ENCODE data around the gene ABCB1.

Gene ABCB1

DNA sequence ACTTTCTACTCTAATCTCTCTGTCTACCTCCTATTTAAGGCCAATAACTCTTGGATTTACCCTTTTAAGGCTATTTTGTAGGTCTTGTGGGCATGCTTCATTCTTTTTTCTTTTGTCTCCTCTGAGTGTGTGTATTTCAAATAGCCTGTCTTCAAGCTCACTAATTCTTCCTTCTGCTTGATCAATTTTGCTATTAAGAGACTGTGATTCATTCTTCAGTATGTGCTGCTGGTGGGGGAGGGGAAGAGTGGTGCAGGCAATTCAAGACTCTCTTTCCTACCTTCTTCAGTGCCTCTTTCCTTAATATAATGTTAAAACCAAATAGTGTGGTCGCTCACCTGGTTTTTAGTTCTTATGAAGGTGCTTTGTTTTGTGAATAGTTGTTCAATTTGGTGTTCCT is 20.0 kb downstream of the ABCB1 start:
- in situ Hi-C loops (cut with HindIII; ENCODE audit: low sequenced_read_pairs) = no loop called here

DNA sequence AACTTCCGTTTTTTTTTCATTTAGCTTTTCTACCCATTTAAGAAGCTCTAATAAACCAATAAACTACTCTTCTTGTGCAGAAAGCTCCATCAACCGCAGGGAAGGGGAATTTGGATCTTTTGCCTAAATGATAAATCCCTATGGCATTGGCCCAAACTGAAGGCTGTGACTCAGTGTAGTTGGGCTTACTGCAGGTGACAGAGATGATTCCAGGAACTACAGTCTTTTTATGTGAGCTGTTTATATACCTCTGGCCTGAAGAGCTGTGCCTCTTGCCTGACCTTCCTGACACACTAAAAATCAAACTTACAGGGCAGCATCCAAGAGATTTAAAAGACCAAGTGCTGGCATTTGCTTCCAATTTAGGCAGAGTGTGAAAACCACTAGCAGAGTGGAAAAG is 25.2 kb downstream of the ABCB1 start:
- in situ Hi-C loops (cut with HindIII; ENCODE audit: low sequenced_read_pairs) = no loop called here

DNA sequence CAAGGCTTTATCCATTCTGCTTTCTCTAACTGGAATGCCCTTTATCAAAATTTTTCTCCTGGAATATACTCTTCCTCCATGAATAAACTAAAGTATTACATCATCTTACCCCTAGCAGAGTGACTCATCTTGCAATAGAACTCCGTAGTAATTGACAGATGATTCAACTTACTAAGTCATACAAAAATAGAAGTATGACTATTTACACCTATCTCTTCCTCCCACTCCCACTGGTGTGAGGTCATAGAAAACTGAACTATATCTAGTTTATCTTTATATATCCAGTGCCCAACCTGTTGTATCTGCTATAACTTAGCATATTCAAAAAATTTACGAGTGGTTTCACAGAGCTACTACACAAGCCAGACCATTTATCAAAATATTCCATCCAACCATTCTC is 26.1 kb downstream of the ABCB1 start:
- in situ Hi-C loops (cut with HindIII; ENCODE audit: low sequenced_read_pairs) = loop anchor here (5.0 kb wide), 1 partner anchor 62 kb away; no protein-coding TSS in a partner anchor

DNA sequence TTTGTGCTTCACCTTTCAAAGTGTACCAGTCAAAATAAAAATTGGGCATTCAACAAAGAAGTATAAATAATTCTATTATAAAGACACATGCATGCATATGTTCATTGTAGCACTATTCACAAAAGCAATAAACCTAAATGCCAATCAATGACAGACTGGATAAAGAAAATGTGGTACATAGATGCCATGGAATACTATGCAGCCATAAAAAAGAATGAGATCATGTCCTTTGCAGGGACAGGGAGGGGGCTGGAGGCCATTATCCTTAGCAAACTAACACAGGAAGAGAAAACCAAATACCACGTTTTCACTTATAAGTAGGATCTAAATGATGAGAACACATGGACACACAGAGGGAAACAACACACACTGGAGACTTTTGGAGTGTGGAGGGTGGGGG is 28.2 kb downstream of the ABCB1 start:
- in situ Hi-C loops (cut with HindIII; ENCODE audit: low sequenced_read_pairs) = loop anchor here (5.0 kb wide), 1 partner anchor 60 kb away; no protein-coding TSS in a partner anchor

DNA sequence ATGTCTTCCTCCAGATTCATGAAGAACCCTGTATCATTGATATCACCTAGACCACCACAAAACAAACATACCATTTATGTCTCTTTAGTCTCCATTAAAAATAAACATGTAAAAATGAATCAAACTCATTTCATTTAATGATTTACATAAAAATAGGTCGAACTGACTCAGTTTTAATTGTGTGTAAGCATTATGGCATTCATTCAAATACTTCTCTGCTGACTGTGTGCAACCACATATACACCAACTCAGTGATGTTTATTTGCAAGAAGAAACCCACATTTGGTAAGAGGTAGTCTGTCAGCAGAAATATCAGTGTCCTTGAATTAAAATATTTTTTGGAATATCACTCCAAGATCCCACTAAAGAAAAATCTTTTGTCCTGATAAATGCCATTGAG is 30.5 kb downstream of the ABCB1 start:
- in situ Hi-C loops (cut with HindIII; ENCODE audit: low sequenced_read_pairs) = loop anchor here (5.0 kb wide), 1 partner anchor 58 kb away; no protein-coding TSS in a partner anchor

DNA sequence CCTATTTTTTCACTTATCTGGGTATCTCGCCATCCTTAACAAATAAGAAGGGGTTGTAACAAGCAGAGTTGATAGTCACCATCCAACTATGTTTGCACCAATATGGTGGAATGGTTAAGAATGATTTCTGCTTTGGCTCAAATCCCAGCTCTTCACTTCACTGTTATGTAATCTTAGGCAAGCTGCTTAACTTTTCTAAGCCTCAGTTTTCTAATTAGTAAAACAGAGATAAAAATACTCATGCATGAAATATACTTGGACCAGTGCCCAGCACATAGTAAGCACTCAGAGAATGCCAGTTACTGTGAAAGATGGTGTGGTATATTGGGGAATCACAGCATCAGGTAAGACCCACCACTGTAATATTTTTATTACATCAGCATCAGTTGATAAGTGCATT is 33.6 kb downstream of the ABCB1 start:
- in situ Hi-C loops (cut with HindIII; ENCODE audit: low sequenced_read_pairs) = no loop called here

DNA sequence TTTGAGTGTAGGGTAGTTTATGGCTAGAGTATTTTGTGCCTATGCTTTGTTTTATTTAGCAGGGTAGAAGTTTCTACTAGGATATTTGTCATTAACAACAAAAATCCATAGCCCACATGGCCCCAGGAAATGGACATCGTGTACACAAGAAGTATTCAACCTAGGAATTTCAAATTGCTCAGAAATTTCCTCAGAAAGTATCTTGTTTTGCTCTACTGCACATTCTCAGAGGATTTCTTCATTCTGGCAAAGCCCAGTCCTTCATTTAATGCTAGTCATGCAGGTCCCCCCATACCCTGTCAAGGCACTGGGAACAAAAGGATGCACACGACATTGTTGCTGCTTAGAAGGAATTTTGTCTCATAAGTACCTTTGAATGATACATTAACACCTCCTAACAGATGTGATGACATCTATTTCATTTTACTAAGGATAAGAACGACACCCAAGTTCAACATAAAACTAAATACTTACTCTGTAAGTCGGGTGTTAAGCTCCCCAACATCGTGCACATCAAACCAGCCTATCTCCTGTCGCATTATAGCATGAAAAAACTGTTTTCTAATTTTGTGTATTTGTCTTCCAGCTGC is 34.3 kb downstream of the ABCB1 start:
- in situ Hi-C loops (cut with HindIII; ENCODE audit: low sequenced_read_pairs) = no loop called here

DNA sequence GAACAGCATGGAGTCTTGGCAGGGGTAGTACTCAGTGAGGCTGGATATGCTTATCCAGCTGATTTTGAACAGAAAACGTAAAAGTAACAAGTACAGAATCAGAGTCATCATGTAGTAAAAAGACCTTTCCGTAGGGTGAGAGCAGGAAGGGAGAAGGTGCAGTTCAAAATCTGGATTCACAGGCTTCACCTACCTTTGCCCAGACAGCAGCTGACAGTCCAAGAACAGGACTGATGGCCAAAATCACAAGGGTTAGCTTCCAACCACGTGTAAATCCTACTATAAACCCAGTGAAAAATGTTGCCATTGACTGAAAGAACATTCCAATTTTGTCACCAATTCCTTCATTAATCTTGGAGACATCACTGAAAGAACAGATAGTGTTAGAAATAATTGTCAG is 34.8 kb downstream of the ABCB1 start:
- in situ Hi-C loops (cut with HindIII; ENCODE audit: low sequenced_read_pairs) = no loop called here

DNA sequence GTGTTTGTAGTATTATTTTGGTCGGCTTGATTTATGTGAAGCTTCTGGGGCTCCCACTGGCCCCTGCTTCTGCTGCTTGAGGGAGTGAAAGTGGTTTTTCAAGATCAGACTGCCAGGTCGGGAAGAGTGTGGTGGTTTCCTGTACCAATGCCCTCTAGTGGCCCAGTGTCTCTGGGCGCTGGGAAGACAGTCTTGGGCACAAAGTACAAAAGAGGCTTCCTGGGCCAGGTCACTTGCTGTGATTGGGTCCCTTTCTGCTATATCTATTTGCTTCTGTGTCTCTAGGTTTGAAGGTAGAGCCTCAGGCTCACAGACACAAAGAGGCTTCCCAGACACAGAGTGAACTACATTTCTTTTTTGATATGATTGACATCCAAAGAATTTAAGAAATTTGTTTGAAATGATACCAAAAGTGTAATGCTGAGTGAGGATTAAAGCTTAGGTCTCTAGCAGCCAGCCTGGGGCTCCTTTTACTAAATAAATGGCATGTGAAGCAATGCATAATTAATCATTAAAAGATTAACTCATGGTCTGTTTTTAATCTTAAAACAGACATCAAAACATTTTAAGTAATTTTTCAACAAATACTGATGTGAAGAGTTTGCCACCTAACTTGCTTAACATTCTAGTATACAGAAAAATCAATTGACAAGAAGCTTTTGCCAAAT is 36.3 kb downstream of the ABCB1 start:
- in situ Hi-C loops (cut with HindIII; ENCODE audit: low sequenced_read_pairs) = no loop called here

DNA sequence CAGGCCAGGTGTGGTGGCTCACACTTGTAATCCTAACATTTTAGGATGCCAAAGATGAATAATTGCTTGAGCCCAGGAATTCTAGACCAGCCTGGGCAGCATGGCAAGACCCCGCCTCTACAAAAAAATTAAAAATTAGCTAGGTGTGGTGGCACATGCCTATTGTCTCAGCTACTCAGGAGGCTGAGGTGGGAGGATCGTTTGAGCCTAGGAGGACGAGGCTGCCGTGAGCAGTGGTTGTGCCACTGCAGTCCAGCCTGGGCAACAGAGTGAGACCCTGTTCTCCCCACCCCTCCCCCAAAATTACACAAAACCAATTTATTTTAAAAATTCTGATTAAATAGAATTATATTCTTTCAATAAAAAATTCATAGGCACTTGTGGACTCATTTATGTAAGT is 39.0 kb downstream of the ABCB1 start:
- in situ Hi-C loops (cut with HindIII; ENCODE audit: low sequenced_read_pairs) = no loop called here

DNA sequence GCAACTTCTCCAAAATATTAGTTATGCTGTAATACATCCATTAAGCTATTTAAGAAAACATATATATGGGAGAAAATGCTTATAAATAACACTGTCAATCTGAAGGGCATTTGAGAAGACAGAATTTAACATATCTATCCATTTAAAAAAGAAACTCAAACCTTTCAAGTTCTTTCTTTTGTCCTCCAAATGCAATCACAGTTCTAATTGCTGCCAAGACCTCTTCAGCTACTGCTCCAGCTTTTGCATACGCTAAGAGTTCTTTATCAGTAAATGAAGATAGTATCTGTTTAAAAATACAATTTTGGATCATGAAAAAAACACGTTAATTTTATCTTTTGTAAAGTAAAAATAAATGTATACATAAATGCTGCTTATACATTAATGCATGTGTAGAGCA is 39.6 kb downstream of the ABCB1 start:
- in situ Hi-C loops (cut with HindIII; ENCODE audit: low sequenced_read_pairs) = no loop called here

DNA sequence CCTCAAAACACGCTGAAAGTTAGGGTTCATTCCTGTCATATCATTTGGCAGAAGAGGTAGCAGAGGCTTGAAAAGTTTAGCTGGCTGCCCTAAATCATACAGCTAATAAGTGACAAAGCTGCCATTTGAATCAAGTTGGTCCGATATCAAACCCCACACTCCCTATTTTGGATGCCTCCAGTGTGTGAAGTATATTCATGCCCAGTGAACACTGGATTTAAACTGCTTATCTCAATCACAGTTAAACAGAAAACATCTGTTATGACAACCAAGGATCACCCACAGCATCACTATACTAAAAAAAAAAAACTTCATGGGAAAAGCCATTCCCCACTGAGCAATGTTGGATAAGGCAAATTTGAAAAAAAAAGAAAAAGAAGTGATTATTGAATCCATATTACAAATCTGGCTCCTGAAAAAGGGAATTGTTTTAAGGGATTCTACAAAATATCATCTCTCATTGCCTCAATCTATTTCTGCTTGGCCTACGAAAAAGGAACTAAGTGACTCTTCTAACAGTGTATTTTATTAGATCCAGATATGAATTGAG is 48.3 kb downstream of the ABCB1 start:
- in situ Hi-C loops (cut with HindIII; ENCODE audit: low sequenced_read_pairs) = no loop called here

DNA sequence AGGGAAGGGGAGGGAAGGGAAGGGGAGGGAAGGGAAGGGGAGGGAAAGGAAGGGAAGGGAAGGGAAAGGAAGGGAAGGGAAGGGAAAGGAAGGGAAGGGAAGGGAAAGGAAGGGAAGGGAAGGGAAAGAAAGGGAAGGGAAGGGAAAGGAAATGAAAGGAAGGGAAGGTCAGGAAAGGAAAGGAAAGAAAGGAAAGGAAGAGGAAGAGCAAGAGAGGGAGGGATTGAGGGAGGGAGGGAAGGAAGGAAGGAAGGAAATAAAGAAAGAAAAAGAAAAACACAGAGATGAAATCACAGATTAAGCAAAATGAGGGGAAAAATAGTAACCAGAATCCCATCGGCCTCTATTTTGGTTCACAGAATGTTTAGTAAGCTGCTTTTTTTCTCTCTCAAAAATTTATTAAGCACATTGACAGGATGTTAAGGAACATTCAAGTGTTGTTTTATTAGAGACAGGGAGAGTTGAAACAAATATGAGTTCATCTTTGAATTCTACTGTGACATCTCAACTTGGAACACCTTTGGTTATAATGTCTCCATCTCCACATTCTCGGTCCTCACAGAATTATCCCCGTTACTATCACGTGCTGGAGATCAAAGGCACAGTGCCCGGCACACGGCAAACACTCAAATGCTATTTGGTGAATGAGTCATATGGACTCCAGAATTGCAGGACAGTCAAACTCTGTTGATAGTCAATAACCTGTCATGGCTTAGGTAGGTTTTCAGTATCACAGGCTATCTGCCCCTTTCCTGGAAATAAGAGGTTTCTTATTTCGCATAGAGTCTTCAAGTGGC is 52.4 kb downstream of the ABCB1 start:
- in situ Hi-C loops (cut with HindIII; ENCODE audit: low sequenced_read_pairs) = no loop called here

DNA sequence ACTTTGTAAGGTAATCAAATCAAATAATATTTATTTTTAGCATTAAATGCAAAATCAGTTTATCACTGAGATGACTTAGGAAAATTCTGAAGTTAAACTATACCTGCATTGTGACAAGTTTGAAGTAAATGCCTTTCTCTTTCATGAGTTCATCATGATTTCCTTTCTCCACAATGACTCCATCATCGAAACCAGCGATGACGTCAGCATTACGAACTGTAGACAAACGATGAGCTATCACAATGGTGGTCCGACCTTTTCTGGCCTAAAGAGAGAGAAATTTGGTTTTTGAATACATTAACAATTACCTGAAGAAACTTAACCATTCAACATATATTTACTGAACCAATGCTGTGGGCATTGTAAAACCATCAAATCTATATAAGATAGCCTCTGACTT is 54.9 kb downstream of the ABCB1 start:
- in situ Hi-C loops (cut with HindIII; ENCODE audit: low sequenced_read_pairs) = no loop called here

DNA sequence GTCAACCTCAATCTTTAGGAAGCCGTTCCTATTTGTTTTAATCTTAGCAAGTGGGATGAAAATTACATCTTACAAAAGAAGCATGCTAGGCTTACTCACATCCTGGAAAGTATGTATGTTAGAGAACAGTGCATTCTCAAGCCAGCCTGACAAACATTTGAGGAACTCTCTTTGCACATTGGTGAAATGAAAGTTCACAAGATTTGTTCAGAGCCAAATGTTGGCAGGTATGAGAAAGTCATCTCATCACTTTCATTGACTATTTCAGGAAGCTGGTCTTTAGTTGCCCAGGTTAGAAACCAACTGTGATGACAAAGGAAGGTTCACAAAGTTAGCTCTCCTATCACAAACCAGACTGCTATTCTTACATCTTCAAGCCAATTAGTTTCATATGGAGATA is 57.1 kb downstream of the ABCB1 start:
- in situ Hi-C loops (cut with HindIII; ENCODE audit: low sequenced_read_pairs) = no loop called here

DNA sequence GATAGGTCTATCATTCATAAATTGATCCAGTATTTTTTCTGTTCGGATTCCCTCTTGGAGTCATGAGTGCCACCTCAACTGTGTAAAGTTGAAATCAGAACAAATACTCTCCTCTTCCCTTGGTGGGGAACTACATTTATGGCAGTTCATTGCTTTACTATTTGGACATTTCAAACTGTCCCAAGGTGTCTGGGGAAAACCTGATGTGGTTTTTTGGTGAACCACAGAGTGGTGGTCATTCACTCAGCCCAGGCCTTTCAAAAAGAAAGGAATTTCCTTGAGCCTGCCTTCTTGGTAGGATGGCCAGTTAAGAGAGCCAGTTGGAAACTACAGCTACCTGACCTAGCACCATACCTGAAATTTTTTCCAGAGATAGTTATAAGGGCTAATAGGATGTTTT is 59.0 kb downstream of the ABCB1 start:
- in situ Hi-C loops (cut with HindIII; ENCODE audit: low sequenced_read_pairs) = no loop called here

DNA sequence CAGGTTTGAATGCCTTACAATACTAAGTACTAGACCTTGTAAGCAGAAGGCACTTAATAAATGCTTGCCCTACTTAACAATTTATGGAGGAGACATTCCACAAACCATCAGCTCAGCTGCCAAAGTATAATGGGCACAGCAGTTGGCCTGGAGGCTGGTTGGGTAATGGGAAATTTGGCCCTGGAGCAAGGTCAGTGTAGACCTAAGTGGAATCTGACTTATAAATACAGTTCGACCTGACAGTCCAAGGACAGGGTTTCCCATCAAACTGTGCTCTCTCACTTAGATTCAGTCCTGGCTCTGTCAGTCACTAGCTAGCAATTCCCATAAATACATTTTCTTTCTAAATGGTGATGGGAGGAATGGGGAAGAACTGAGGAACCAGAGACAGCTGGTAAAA is 62.6 kb downstream of the ABCB1 start:
- in situ Hi-C loops (cut with HindIII; ENCODE audit: low sequenced_read_pairs) = no loop called here

DNA sequence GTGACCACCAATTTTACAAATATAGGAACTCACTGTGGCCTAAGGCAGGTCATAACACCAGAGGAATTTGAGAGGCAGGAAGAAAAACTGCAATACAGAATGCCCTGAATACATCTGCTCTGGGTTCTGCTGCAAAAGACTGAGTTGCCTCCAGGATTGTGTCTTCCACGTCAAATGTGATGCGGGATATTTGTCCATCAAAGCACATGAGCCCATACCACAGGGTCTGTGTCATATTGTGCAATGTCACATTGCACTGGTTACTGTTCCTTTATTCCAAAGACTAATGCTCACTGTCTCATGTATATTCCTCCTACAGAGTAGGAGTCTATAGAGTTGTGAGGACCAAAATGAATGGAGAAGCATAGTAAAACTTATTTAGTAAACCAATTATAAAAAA is 66.6 kb downstream of the ABCB1 start:
- in situ Hi-C loops (cut with HindIII; ENCODE audit: low sequenced_read_pairs) = no loop called here

DNA sequence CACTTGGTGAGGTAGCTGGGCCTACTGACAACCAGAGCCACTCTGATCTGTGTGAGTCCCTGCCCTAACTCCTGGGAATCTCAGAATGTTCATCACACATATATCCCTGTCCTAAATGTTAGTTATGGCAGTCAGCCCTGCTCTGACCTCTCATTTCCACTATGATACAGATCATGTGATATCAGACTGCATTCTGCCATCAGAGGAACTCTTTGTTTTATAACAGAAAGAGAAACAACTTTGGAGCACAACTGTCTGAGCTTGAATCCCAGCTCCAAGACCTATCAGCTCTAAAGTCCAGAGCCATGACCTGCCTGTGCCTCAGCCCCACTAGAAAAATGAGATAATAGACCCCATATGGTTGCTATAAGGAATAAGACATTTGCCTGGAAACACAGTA is 70.6 kb downstream of the ABCB1 start:
- in situ Hi-C loops (cut with HindIII; ENCODE audit: low sequenced_read_pairs) = no loop called here

DNA sequence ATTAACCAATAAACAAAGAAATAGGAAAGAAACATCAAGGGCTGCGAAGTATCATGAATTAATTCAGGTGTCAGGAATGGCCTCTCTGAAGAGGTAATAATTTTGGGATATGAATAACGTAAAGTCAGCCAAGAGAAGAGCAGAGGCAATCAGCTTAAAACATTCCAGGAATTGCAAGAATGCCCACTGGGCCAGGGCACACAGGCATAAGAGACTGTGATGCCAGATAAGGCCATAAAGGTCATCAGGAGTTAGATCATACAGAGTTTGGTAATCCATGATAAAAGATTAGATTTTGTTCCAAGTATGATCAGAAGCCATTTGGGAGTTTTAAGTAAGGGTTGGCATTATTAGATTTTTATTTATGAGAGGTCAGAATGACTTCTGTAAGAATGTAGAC is 72.0 kb downstream of the ABCB1 start:
- in situ Hi-C loops (cut with HindIII; ENCODE audit: low sequenced_read_pairs) = no loop called here

DNA sequence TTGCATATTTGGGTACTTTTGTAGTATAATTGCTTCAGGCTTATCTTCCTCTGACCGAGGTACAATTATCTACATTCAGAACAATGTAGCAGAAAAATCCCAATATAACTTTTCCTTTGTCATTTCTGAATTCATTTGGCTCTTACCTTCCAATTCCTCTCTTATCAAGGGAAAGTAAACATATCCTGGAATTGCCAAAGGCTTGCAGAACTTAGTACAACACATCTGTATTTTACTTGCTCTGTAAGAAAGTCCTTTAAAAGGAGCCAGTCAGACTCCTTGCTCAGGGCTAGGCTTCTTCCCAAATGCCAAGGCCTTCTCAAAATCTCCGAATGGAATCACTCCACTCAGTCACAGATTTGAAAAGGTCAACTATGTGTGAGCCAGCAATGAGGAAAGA is 81.9 kb downstream of the ABCB1 start:
- in situ Hi-C loops (cut with HindIII; ENCODE audit: low sequenced_read_pairs) = no loop called here

DNA sequence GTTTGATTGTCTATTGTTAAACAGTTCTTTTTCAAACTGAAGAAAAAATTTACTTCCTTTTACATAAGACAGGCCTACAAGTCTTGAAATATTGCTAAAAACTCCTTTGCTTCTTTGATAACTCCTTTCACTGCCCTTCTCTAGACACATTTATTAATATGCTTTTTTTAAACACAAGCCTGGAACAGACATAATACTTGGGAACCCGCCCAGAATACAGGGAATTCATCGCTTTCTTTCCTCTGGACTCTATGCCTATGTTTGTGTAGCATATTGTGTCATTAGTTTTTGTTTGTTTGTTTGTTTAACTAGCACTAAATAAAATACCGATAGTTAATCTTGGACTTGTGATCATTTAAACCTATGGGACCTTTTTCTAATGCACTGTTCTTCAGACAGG is 82.8 kb downstream of the ABCB1 start:
- in situ Hi-C loops (cut with HindIII; ENCODE audit: low sequenced_read_pairs) = no loop called here

All from endothelial cell of hepatic sinusoid (primary cell).